Measurements from ENCODE around the gene KMT2C.

Gene KMT2C

DNA sequence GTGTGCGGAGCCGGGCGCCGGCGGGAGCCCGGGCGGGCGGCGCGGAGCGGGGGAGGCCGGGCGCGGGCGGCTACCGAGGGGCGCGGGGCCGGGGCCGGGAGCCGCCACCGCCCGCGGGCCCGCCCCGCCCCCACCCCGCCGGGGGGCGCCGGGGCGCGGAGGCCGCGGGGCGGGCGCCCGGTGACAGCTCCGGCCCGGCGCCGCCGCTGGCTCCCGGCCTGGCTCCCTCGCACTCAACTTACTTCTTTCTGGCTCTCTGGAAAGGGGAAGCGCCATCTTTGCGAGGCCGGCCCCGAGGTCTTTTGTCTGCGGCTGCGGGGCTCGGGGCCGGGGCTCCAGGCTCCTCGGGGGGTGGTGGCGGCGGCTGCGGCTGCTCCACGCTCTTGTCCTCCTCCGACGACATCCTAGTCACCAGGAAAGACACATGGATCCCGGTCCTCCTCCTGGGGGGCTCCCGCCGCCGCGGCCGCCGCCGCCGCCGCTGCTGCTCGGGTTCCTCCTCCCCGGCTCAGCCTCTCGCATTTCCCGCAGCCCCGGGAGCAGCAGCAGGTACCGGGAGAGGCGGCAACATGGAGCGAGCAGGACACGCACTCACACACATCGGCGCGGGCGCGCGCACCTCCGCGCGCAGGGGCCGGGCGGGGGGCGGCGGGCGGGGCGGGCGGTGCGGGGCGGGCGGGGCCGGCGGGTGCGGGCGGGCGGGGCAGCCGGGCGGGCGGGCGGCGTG, at the start of gene KMT2C (continued):
- TF ChIP-seq ZNF555 (tag by site-specific recombination; conservative IDR thresholded peaks at IDR 0.05) = no peak
- TF ChIP-seq ZNF335 (tag by site-specific recombination; conservative IDR thresholded peaks at IDR 0.05) = no peak
- TF ChIP-seq ZEB2 (tag by site-specific recombination; IDR thresholded peaks at IDR 0.05) = 0 out of 2 replicates have a peak, but pooled peaks have one; percentile 25
- TF ChIP-seq KLF8 (tag by site-specific recombination; IDR thresholded peaks at IDR 0.05) = peak; percentile 27; the same call in 1 of the 2 replicates
- TF ChIP-seq, protein P1, sequence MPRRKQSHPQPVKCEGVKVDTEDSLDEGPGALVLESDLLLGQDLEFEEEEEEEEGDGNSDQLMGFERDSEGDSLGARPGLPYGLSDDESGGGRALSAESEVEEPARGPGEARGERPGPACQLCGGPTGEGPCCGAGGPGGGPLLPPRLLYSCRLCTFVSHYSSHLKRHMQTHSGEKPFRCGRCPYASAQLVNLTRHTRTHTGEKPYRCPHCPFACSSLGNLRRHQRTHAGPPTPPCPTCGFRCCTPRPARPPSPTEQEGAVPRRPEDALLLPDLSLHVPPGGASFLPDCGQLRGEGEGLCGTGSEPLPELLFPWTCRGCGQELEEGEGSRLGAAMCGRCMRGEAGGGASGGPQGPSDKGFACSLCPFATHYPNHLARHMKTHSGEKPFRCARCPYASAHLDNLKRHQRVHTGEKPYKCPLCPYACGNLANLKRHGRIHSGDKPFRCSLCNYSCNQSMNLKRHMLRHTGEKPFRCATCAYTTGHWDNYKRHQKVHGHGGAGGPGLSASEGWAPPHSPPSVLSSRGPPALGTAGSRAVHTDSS (tag by site-specific recombination; IDR thresholded peaks at IDR 0.05) = no peak
- TF ChIP-seq IKZF3 (tag by site-specific recombination; IDR thresholded peaks at IDR 0.05) = peak; percentile 83
- TF ChIP-seq ZNF423 (tag by site-specific recombination; IDR thresholded peaks at IDR 0.05) = no peak
- no peak for TF ChIP-seq MEIS1 (CRISPR knock-in tag; IDR thresholded peaks at IDR 0.05; ENCODE audit: borderline replicate concordance)

DNA sequence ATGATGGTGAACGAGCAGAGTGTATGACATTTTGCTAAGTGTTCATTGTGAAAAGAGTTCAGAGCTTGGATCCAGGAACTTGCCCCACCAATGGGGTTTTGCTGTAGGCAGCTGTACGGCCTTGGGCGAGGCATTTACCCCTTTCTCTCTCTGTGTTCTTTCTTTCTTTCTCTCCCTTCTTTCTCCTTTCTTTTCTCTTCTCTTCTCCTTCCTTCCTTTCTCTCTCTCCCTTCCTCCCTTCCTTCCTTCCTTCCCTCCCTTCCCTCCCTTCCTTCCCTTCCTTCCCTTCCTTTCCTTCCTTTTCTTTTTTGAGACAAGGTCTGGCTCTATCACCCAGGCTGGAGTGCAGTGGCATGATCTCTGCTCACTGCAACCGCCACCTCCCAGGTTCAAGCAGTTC, 45.3 kb upstream of the KMT2C start:
- POLR2A ChIA-PET = no interaction called here
- no peak for TF ChIP-seq EGR2 (tag by site-specific recombination; IDR thresholded peaks at IDR 0.05; ENCODE audit: low read depth)
- TF ChIP-seq, protein P2, sequence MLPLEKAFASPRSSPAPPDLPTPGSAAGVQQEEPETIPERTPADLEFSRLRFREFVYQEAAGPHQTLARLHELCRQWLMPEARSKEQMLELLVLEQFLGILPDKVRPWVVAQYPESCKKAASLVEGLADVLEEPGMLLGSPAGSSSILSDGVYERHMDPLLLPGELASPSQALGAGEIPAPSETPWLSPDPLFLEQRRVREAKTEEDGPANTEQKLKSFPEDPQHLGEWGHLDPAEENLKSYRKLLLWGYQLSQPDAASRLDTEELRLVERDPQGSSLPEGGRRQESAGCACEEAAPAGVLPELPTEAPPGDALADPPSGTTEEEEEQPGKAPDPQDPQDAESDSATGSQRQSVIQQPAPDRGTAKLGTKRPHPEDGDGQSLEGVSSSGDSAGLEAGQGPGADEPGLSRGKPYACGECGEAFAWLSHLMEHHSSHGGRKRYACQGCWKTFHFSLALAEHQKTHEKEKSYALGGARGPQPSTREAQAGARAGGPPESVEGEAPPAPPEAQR (tag by site-specific recombination; IDR thresholded peaks at IDR 0.05) = no peak
- TF ChIP-seq, protein P3, sequence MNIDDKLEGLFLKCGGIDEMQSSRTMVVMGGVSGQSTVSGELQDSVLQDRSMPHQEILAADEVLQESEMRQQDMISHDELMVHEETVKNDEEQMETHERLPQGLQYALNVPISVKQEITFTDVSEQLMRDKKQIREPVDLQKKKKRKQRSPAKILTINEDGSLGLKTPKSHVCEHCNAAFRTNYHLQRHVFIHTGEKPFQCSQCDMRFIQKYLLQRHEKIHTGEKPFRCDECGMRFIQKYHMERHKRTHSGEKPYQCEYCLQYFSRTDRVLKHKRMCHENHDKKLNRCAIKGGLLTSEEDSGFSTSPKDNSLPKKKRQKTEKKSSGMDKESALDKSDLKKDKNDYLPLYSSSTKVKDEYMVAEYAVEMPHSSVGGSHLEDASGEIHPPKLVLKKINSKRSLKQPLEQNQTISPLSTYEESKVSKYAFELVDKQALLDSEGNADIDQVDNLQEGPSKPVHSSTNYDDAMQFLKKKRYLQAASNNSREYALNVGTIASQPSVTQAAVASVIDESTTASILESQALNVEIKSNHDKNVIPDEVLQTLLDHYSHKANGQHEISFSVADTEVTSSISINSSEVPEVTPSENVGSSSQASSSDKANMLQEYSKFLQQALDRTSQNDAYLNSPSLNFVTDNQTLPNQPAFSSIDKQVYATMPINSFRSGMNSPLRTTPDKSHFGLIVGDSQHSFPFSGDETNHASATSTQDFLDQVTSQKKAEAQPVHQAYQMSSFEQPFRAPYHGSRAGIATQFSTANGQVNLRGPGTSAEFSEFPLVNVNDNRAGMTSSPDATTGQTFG (tag by site-specific recombination; IDR thresholded peaks at IDR 0.05; ENCODE audit: borderline replicate concordance) = no peak
- TF ChIP-seq PRDM1 (tag by site-specific recombination; IDR thresholded peaks at IDR 0.05) = 0 out of 2 replicates have a peak, but pooled peaks have one; percentile 34
- no peak for TF ChIP-seq ZSCAN16 (tag by site-specific recombination; IDR thresholded peaks at IDR 0.05)
- TF ChIP-seq, protein P4, sequence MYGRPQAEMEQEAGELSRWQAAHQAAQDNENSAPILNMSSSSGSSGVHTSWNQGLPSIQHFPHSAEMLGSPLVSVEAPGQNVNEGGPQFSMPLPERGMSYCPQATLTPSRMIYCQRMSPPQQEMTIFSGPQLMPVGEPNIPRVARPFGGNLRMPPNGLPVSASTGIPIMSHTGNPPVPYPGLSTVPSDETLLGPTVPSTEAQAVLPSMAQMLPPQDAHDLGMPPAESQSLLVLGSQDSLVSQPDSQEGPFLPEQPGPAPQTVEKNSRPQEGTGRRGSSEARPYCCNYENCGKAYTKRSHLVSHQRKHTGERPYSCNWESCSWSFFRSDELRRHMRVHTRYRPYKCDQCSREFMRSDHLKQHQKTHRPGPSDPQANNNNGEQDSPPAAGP (tag by site-specific recombination; IDR thresholded peaks at IDR 0.05) = no peak
- no peak for TF ChIP-seq ZNF792 (tag by site-specific recombination; IDR thresholded peaks at IDR 0.05)
- TF ChIP-seq ZNF366 (tag by site-specific recombination; conservative IDR thresholded peaks at IDR 0.05) = peak; percentile 69
- TF ChIP-seq ZNF302 (tag by site-specific recombination; IDR thresholded peaks at IDR 0.05; ENCODE audit: low read depth) = no peak
- TF ChIP-seq ZNF175 (tag by site-specific recombination; IDR thresholded peaks at IDR 0.05) = no peak
- no peak for TF ChIP-seq ZNF544 (tag by site-specific recombination; IDR thresholded peaks at IDR 0.05)
- no peak for TF ChIP-seq ZEB2 (tag by site-specific recombination; IDR thresholded peaks at IDR 0.05)
- no peak for TF ChIP-seq ZBTB17 (tag by site-specific recombination; IDR thresholded peaks at IDR 0.05)
- no peaks in the 10 kb centered on the region for H3K9me3 ChIP-seq (ENCODE audit: control insufficient read depth, insufficient read depth, low read depth, low read length)
- H3K27ac ChIP-seq (ENCODE audit: extremely low read depth, low read depth, low read length) = no peak overlapping the region
- H3K36me3 ChIP-seq (ENCODE audit: control insufficient read depth in 2 of 2, insufficient read depth in 1 of 2, low read length in 2 of 2) = no peaks in the 10 kb centered on the region
- H3K4me3 ChIP-seq (ENCODE audit: low read depth, low read length) = no peak overlapping the region
- H3K4me1 ChIP-seq (ENCODE audit: control insufficient read depth, insufficient read depth, low read length) = no peaks in the 10 kb centered on the region
- CTCF ChIA-PET = interaction anchor here (0.6 kb wide), 1 partner anchor 11 kb away, joined by 3 read pairs; no protein-coding TSS in a partner anchor
